Prostate gland (tissue), 2 donors: ENCODE data around the gene PTF1A.

ENCODE experiments used
- CTCF ChIP-seq, 4 experiments: fragments of 200-600 bp in 2 of 4; fragments of 450-650 bp in 2 of 4; sonication (generic) in 2 of 4; IDR thresholded peaks; 1 replicate in 3 of 4; 2 replicates in 1 of 4; pipeline ENCODE4 v1.5.1; 2016 to 2019; ENCODE audit warnings: antibody characterized with exemption in 4 of 4, mild to moderate bottlenecking in 2 of 4, moderate library complexity in 2 of 4
- POLR2A ChIP-seq: fragments of 450-650 bp; IDR thresholded peaks from one replicate; pipeline ENCODE4 v1.6.1; 2016; ENCODE audit warnings: antibody characterized with exemption, mild to moderate bottlenecking

- TF ChIP-seq POLR2A (no peak), CTCF (IDR thresholded peaks at IDR 0.05) (no peak)
Measured at GRCh38 chr10:23155169-23155568, 36.9 kb upstream of the PTF1A start.
